ENCODE measurements around the gene SFT2D3. TPM values are rescaled to one million over a fixed set of nuclear protein-coding genes. Genes with fewer than 3 reads are reported as not detected.

SFT2D3 gene
- total and polyA plus RNA-seq, 2 donors (not counting 1 experiment from before 2014, with no cell fraction given) = 3.5 to 14.2 TPM

GRCh38 chr2:127697482-127698180 lies 3.7 kb upstream of the SFT2D3 start:
- Histone ChIP-seq H3K9ac (ENCODE audit: low read length) (no peak overlapping the region), H3K4me1 (ENCODE audit: control insufficient read depth in 2 of 2, insufficient read depth in 2 of 2, low read length in 2 of 2) (peaks cover 12 to 21% of the 10 kb centered on the region in 2 donors), H4K20me1 (ENCODE audit: control insufficient read depth, insufficient read depth, low read length, poor library complexity, severe bottlenecking) (peaks cover 1% of the 10 kb centered on the region), H3K4me2 (replicated peaks; ENCODE audit: low read depth, low read length, poor library complexity, severe bottlenecking) (no peak overlapping the region), H3K79me2 (ENCODE audit: control insufficient read depth, insufficient read depth, low read length) (peaks cover 5% of the 10 kb centered on the region), H3K27ac (ENCODE audit: low read length in 2 of 2) (no peak overlapping the region), H3K27me3 (replicated peaks in 1 of 4; ENCODE audit: control extremely low read depth in 1 of 4, control insufficient read depth in 3 of 4, insufficient read depth in 4 of 4, low read length in 3 of 4) (no peaks in the 10 kb centered on the region), H3K36me3 (replicated peaks in 1 of 2; ENCODE audit: control extremely low read depth in 1 of 2, control insufficient read depth in 1 of 2, extremely low read depth in 1 of 2, insufficient read depth in 2 of 2, low read length in 1 of 2) (no peaks in the 10 kb centered on the region), H2AFZ (ENCODE audit: insufficient read depth, low read depth, low read length, poor library complexity, severe bottlenecking) (no peak overlapping the region), H3K4me3 (ENCODE audit: control extremely low read depth in 1 of 5, extremely low read depth in 1 of 5, insufficient read depth in 1 of 5, low read depth in 2 of 5, low read length in 4 of 5) (no peak overlapping the region), H3K9me3 (ENCODE audit: control extremely low read depth in 1 of 3, control insufficient read depth in 2 of 3, insufficient read depth in 1 of 3, low read length in 2 of 3) (no peaks in the 10 kb centered on the region)
- Mint-ChIP-seq H3K27ac (no peak overlapping the region), H3K9me3 (ENCODE audit: insufficient read depth) (no peaks in the 10 kb centered on the region), H3K27me3 (no peaks in the 10 kb centered on the region), H3K4me3 (no peak overlapping the region), H3K4me1 (peaks cover 16% of the 10 kb centered on the region)
- WGBS (ENCODE audit: insufficient coverage) = over 99% methylated on average over 18 of the region's 21 CpGs
- TF ChIP-seq CTCF (IDR thresholded peaks at IDR 0.05) (no peak), EZH2 (IDR thresholded peaks at IDR 0.05; ENCODE audit: borderline replicate concordance, insufficient read depth, low read depth, low read length, poor library complexity, severe bottlenecking) (no peak)
- CTCF ChIA-PET = interaction anchor here (0.9 to 1.5 kb wide), 2 partner anchors 8 to 106 kb away, joined by 3 read pairs; no protein-coding TSS in a partner anchor
- ATAC-seq (ENCODE audit: low read depth) = no peak
- DNase-seq = no peak
- intact Hi-C loops (cut with micrococcal nuclease) = no loop called here
- POLR2A ChIA-PET = interaction anchor here (0.5 kb wide), 2 partner anchors 10 to 303 kb away, joined by 4 to 7 read pairs; no protein-coding TSS in a partner anchor
